GM18867 (cell line): ENCODE data around the gene HMGCS2.

Source experiments
- ATAC-seq: cut with Tn5 transposase; IDR thresholded peaks from one replicate; pipeline ENCODE4 v1.9.1; 2021; ENCODE audit warnings: mild to moderate bottlenecking, moderate library complexity; ENCODE audit not compliant: unreplicated experiment

The HMGCS2 gene

GRCh38 chr1:119703666-119704450 is 64.8 kb downstream of the HMGCS2 start:
- ATAC-seq, result no peak

DNA sequence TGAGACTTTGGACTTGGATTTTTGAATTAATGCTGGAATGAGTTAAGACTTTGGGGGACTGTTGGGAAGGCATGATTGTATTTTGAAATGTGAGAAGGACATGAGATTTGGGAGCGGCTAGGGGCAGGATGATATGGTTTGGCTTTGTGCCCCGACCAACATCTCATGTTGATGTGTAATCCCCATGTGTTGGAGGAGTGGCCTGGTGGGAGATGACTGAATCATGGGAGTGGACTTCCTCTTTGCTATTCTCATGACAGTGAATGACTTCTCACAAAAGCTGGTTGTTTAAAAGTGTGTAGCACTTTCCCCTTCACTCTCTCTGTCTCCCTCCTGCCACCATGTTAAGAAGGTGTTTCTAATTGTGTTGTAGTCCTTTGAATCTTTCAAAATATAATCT is 66.3 kb downstream of the HMGCS2 start:
- no peak for ATAC-seq

- ATAC-seq, result no peak
Observed at GRCh38 chr1:119701659-119702058, 67.0 kb downstream of the HMGCS2 start.

- ATAC-seq, result no peak
Observed at GRCh38 chr1:119700326-119700725, 68.4 kb downstream of the HMGCS2 start.
